ENCODE measurements around the gene KCNJ15.
"Not testable (repeated sequence)": the region's sequence is repeated elsewhere in the genome, so short reads cannot be mapped to it uniquely, and the experiment has no call there.

KCNJ15 gene

GRCh38 chr21:38244885-38245869 is 11.6 kb upstream of the KCNJ15 start:
- DNase-seq = no peak

GRCh38 chr21:38246511-38246910 is 10.3 kb upstream of the KCNJ15 start:
- no peak for DNase-seq

- not testable (repeated sequence) for DNase-seq
Observed at GRCh38 chr21:38247054-38247453, 9.7 kb upstream of the KCNJ15 start.

- DNase-seq = no peak
Observed at GRCh38 chr21:38247738-38248510, 8.9 kb upstream of the KCNJ15 start.

- DNase-seq = no peak
Observed at GRCh38 chr21:38249256-38249655, 7.5 kb upstream of the KCNJ15 start.

- DNase-seq = no peak
Observed at GRCh38 chr21:38249696-38250278, 7.0 kb upstream of the KCNJ15 start.

- no peak for DNase-seq
Observed at GRCh38 chr21:38250991-38251418, 5.8 kb upstream of the KCNJ15 start.

GRCh38 chr21:38254970-38255369 is 1.8 kb upstream of the KCNJ15 start:
- DNase-seq = no peak

- no peak for DNase-seq
Observed at GRCh38 chr21:38255571-38256117, 1.1 kb upstream of the KCNJ15 start.

- DNase-seq = no peak
Observed at GRCh38 chr21:38257667-38258066, 876 bp downstream of the KCNJ15 start.

- no peak for DNase-seq
Observed at GRCh38 chr21:38258521-38259485, 2.0 kb downstream of the KCNJ15 start.

- no peak for DNase-seq
Observed at GRCh38 chr21:38259665-38260064, 2.9 kb downstream of the KCNJ15 start.

- DNase-seq = no peak
Observed at GRCh38 chr21:38260426-38260825, 3.6 kb downstream of the KCNJ15 start.

- DNase-seq = no peak
Observed at GRCh38 chr21:38261851-38262250, 5.1 kb downstream of the KCNJ15 start.

- DNase-seq = no peak
Observed at GRCh38 chr21:38263493-38263892, 6.7 kb downstream of the KCNJ15 start.

- no peak for DNase-seq
Observed at GRCh38 chr21:38264571-38264970, 7.8 kb downstream of the KCNJ15 start.

- DNase-seq = no peak
Observed at GRCh38 chr21:38265166-38265565, 8.4 kb downstream of the KCNJ15 start.

GRCh38 chr21:38266732-38267131 is 9.9 kb downstream of the KCNJ15 start:
- DNase-seq = no peak

- DNase-seq = no peak
Observed at GRCh38 chr21:38267136-38267755, 10.5 kb downstream of the KCNJ15 start.

GRCh38 chr21:38267991-38268863 is 11.4 kb downstream of the KCNJ15 start:
- no peak for DNase-seq

Measured in NCI-H524 (cell line).